ENCODE data around the gene CFAP221.

The CFAP221 gene

DNA sequence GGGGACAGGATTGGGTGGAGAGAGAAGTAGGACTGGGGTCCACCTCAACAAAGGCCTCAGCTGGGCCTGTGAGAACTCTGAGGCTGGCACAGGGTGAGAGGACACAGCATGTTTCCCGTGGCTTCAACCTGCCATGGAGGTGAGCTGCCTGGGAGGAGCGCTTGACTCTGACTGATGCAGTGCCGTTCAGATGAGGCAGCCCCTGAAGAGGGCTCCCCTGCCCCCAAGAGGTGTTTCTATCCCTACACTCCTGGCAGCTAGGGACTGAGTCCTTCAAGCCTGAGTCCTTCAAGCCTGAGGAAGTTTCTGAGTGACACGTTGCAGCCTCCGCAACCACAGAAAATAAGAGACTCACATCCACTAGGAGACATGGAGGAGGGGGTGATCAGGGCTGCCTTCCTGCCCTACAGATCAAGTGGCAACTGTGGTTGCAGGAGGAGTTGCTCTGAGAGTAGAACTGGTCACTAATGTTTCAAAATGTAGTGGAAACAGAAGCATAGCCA lies 85.1 kb downstream of the CFAP221 start:
- no peaks in the 10 kb centered on the region for H3K27me3 ChIP-seq (ENCODE audit: control insufficient read depth, insufficient read depth, low read length)
- no peak overlapping the region for H3K4me3 ChIP-seq (ENCODE audit: low read depth, low read length)
- H3K36me3 ChIP-seq (ENCODE audit: control insufficient read depth, insufficient read depth, low read length): no peaks in the 10 kb centered on the region

DNA sequence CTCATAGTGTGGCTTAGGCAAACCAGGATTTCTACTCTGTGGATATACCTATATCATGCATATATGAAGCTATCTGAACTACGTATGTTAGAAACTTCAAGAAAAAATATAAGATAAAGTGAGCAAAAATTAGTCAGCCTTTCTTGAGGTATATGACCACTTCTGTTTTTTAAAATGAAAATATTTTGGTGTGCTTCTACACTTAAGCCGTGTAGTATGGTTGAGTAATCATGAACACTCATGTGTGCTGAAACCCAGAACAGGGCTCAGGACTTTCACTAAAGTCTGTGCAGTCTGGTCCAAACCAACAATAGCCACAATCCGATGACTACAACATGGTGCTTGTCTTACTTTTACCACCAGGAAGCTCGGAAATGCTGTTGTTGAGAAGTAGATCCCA lies 85.9 kb downstream of the CFAP221 start:
- H3K4me1 ChIP-seq (ENCODE audit: control insufficient read depth, insufficient read depth, low read length): no peaks in the 10 kb centered on the region
- H3K9me3 ChIP-seq (ENCODE audit: control insufficient read depth, insufficient read depth, low read length): no peaks in the 10 kb centered on the region
- H3K27me3 ChIP-seq (ENCODE audit: control insufficient read depth, insufficient read depth, low read length): no peaks in the 10 kb centered on the region
- no peak overlapping the region for H3K4me3 ChIP-seq (ENCODE audit: low read depth, low read length)
- no peak overlapping the region for H3K9ac ChIP-seq (ENCODE audit: low read depth, low read length)
- H3K36me3 ChIP-seq (ENCODE audit: control insufficient read depth, insufficient read depth, low read length): no peaks in the 10 kb centered on the region

More for the DNA sequence above, 85.1 kb downstream of the CFAP221 start:
- no peak overlapping the region for H3K9ac ChIP-seq (ENCODE audit: low read depth, low read length)
- H3K4me1 ChIP-seq (ENCODE audit: control insufficient read depth, insufficient read depth, low read length): no peaks in the 10 kb centered on the region
- H3K9me3 ChIP-seq (ENCODE audit: control insufficient read depth, insufficient read depth, low read length): no peaks in the 10 kb centered on the region

GRCh38 chr2:119637371-119637770 lies 93.1 kb downstream of the CFAP221 start:
- H3K9me3 ChIP-seq (ENCODE audit: control insufficient read depth, insufficient read depth, low read length): no peaks in the 10 kb centered on the region
- H3K27me3 ChIP-seq (ENCODE audit: control insufficient read depth, insufficient read depth, low read length): peaks cover 4% of the 10 kb centered on the region
- no peak overlapping the region for H3K9ac ChIP-seq (ENCODE audit: low read depth, low read length)
- H3K4me1 ChIP-seq (ENCODE audit: control insufficient read depth, insufficient read depth, low read length): peaks cover 4% of the 10 kb centered on the region
- no peaks in the 10 kb centered on the region for H3K36me3 ChIP-seq (ENCODE audit: control insufficient read depth, insufficient read depth, low read length)
- no peak overlapping the region for H3K4me3 ChIP-seq (ENCODE audit: low read depth, low read length)

DNA sequence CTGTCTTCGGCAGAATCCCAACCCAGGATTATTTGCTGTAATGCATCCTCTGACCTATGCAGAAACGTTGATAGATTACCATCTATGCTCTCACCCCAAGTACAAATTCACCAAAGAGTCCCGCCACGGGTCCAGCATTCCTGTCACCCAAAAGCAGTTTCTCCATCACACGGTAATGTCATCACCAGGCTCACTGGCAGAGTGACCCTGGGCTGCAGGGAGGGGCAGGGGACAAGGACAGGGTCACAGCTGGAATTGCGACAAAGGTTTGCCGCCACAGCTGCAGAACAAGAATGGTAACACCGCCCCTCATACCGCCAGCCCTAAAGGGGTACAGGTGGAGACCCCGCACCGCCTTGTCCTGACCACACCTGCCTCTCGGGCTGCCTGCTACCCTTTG lies 94.0 kb downstream of the CFAP221 start:
- Histone ChIP-seq H3K4me3 (ENCODE audit: low read depth, low read length) (no peak overlapping the region), H3K4me1 (ENCODE audit: control insufficient read depth, insufficient read depth, low read length) (peaks cover 4% of the 10 kb centered on the region), H3K9me3 (ENCODE audit: control insufficient read depth, insufficient read depth, low read length) (no peaks in the 10 kb centered on the region), H3K36me3 (ENCODE audit: control insufficient read depth, insufficient read depth, low read length) (no peaks in the 10 kb centered on the region), H3K27me3 (ENCODE audit: control insufficient read depth, insufficient read depth, low read length) (peaks cover 4% of the 10 kb centered on the region), H3K9ac (ENCODE audit: low read depth, low read length) (no peak overlapping the region)

- Histone ChIP-seq H3K4me1 (ENCODE audit: control insufficient read depth, insufficient read depth, low read length) (peaks cover 4% of the 10 kb centered on the region), H3K9me3 (ENCODE audit: control insufficient read depth, insufficient read depth, low read length) (no peaks in the 10 kb centered on the region), H3K4me3 (ENCODE audit: low read depth, low read length) (peak overlapping the region; percentile 10), H3K27me3 (ENCODE audit: control insufficient read depth, insufficient read depth, low read length) (peaks cover 4% of the 10 kb centered on the region), H3K9ac (ENCODE audit: low read depth, low read length) (no peak overlapping the region), H3K36me3 (ENCODE audit: control insufficient read depth, insufficient read depth, low read length) (no peaks in the 10 kb centered on the region)
Observed at GRCh38 chr2:119638685-119639554, 94.7 kb downstream of the CFAP221 start.

DNA sequence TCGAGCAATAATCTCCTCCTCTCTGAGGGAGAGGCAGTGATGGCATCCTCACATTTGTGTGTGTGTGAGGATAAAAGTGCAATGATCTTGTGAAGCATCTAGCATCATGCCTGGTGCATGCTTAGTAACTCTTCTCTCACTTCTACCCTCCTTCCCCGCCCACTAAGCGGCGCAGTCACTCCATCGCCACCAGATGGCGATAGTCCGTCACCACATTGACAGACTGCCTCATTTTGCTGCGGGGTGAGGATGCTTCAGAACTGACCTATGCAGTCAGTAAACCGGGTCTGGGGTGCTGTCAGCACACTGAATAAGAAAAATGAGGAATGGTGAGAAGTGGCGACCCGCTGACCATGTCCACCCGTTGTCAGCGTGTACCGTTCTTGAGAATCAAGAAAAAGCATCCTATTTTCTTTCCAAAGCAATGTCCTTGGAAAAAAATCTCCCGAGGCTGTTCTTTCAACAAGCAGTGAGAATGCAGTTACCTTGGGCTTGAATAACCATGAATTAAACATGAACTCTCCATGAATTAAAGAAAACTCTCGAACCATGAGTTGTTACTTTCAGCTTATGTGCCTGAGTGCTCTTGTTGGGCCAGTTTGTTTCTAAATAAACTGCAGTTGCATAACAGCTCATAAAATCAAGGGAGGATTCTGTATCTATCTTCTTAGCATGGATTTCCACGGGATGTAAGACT lies 97.5 kb downstream of the CFAP221 start:
- H3K4me1 ChIP-seq (ENCODE audit: control insufficient read depth, insufficient read depth, low read length): peaks cover 4% of the 10 kb centered on the region
- H3K9ac ChIP-seq (ENCODE audit: low read depth, low read length): no peak overlapping the region
- H3K9me3 ChIP-seq (ENCODE audit: control insufficient read depth, insufficient read depth, low read length): no peaks in the 10 kb centered on the region
- H3K36me3 ChIP-seq (ENCODE audit: control insufficient read depth, insufficient read depth, low read length): no peaks in the 10 kb centered on the region
- H3K27me3 ChIP-seq (ENCODE audit: control insufficient read depth, insufficient read depth, low read length): peaks cover 4% of the 10 kb centered on the region
- no peak overlapping the region for H3K4me3 ChIP-seq (ENCODE audit: low read depth, low read length)

DNA sequence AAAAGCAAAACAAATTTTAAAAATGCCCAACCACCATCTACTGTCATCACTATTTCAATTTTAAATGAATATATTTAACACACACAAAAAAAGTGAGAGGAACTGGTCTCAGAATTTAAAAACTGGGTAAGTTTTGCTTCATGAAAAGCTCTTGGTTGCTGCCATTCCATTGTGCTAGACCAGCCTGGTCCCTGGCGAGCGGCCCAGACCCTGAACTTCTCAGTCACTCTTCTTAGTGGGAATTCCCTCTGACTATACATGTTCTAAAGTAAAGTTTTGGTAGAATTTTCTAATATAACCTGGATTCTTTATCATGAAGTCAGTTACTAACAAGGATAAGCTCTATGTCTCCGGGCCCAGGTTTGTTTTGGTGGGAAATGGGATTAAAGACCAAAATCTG lies 99.9 kb downstream of the CFAP221 start:
- Histone ChIP-seq H3K9me3 (ENCODE audit: control insufficient read depth, insufficient read depth, low read length) (no peaks in the 10 kb centered on the region), H3K36me3 (ENCODE audit: control insufficient read depth, insufficient read depth, low read length) (no peaks in the 10 kb centered on the region), H3K4me1 (ENCODE audit: control insufficient read depth, insufficient read depth, low read length) (no peaks in the 10 kb centered on the region), H3K9ac (ENCODE audit: low read depth, low read length) (no peak overlapping the region), H3K27me3 (ENCODE audit: control insufficient read depth, insufficient read depth, low read length) (peaks cover 4% of the 10 kb centered on the region), H3K4me3 (ENCODE audit: low read depth, low read length) (no peak overlapping the region)

DNA sequence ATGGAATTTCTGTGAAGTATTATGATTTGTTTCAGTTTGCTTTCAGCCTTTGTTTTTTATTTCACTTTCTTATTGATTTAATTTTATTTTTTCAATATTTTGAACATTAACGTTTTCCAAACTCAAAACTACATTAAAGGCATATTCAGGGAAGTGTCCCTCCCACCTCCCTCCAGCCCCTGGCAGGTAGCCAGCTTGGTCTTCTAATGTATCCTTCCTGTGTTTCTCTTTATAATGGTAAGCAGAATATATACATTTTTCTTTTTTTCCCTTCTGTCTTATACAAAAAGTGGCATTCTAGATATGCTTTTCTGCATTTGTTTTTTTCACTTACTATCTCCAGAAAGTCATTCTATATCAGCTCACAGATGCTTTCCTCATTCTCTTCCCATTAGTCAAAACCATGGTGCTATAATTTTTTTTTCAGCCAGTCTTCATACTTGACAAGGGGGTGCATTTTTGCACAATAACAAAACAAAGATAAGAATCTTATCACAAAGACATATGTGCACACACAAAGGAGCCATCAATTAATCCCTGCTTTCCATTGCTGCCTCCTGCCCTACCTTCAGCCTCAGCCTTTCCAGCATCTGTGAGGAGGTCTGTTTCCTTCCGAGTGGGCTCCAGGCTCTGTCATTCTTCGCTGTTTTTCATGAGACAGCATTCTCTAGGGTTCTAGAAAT lies 101.1 kb downstream of the CFAP221 start:
- Histone ChIP-seq H3K9ac (ENCODE audit: low read depth, low read length) (no peak overlapping the region), H3K9me3 (ENCODE audit: control insufficient read depth, insufficient read depth, low read length) (no peaks in the 10 kb centered on the region), H3K36me3 (ENCODE audit: control insufficient read depth, insufficient read depth, low read length) (no peaks in the 10 kb centered on the region), H3K4me1 (ENCODE audit: control insufficient read depth, insufficient read depth, low read length) (no peaks in the 10 kb centered on the region), H3K4me3 (ENCODE audit: low read depth, low read length) (no peak overlapping the region), H3K27me3 (ENCODE audit: control insufficient read depth, insufficient read depth, low read length) (peaks cover 4% of the 10 kb centered on the region)

GRCh38 chr2:119646149-119646548 lies 101.9 kb downstream of the CFAP221 start:
- Histone ChIP-seq H3K9me3 (ENCODE audit: control insufficient read depth, insufficient read depth, low read length) (no peaks in the 10 kb centered on the region), H3K4me3 (ENCODE audit: low read depth, low read length) (no peak overlapping the region), H3K4me1 (ENCODE audit: control insufficient read depth, insufficient read depth, low read length) (no peaks in the 10 kb centered on the region), H3K36me3 (ENCODE audit: control insufficient read depth, insufficient read depth, low read length) (no peaks in the 10 kb centered on the region), H3K9ac (ENCODE audit: low read depth, low read length) (no peak overlapping the region), H3K27me3 (ENCODE audit: control insufficient read depth, insufficient read depth, low read length) (no peaks in the 10 kb centered on the region)

GRCh38 chr2:119647440-119648169 lies 103.4 kb downstream of the CFAP221 start:
- H3K9me3 ChIP-seq (ENCODE audit: control insufficient read depth, insufficient read depth, low read length): no peaks in the 10 kb centered on the region
- no peak overlapping the region for H3K4me3 ChIP-seq (ENCODE audit: low read depth, low read length)
- H3K27me3 ChIP-seq (ENCODE audit: control insufficient read depth, insufficient read depth, low read length): no peaks in the 10 kb centered on the region
- no peaks in the 10 kb centered on the region for H3K4me1 ChIP-seq (ENCODE audit: control insufficient read depth, insufficient read depth, low read length)
- no peaks in the 10 kb centered on the region for H3K36me3 ChIP-seq (ENCODE audit: control insufficient read depth, insufficient read depth, low read length)
- no peak overlapping the region for H3K9ac ChIP-seq (ENCODE audit: low read depth, low read length)

GRCh38 chr2:119649364-119649917 lies 105.2 kb downstream of the CFAP221 start:
- no peaks in the 10 kb centered on the region for H3K9me3 ChIP-seq (ENCODE audit: control insufficient read depth, insufficient read depth, low read length)
- no peaks in the 10 kb centered on the region for H3K27me3 ChIP-seq (ENCODE audit: control insufficient read depth, insufficient read depth, low read length)
- H3K9ac ChIP-seq (ENCODE audit: low read depth, low read length): no peak overlapping the region
- H3K36me3 ChIP-seq (ENCODE audit: control insufficient read depth, insufficient read depth, low read length): no peaks in the 10 kb centered on the region
- H3K4me1 ChIP-seq (ENCODE audit: control insufficient read depth, insufficient read depth, low read length): no peaks in the 10 kb centered on the region
- no peak overlapping the region for H3K4me3 ChIP-seq (ENCODE audit: low read depth, low read length)
